ENCODE data around the gene TUFT1. TPM values are rescaled to one million over a fixed set of nuclear protein-coding genes. Genes with fewer than 3 reads are reported as not detected.
A peak's percentile ranks its signal among the peaks of the same experiment; 100 is the strongest.

The TUFT1 gene
- total and polyA plus RNA-seq, 2 of the 8 experiments (the other 6 are each of a cell fraction or from before 2014, with no cell fraction given): 7.3 to 10.4 TPM

DNA sequence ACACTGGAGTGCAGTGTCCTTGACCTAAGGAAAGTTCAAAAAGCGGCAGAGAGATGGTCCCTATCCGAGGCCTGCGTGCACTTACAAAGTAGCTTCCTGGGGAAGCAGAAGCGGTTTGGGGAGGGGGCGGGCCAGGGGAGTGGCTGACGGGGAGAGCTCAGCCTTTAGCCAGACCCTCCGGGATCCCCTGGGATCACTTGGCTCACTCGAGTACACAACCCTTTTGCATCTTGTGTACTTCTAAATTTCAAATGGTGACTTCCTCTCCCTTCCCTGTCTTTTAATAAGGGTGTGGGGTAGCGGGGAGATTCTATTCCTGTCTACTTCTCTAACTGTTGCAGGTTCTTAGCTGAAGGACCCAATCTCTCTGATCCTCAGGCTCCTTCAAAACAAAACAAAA lies 53.6 kb downstream of the TUFT1 start:
- no peak for FAIRE-seq
- peak overlapping the region; percentile 37 to 74 for H3K4me2 ChIP-seq (ENCODE audit: insufficient read depth in 1 of 2, low read depth in 2 of 2, low read length in 2 of 2)
- H2AFZ ChIP-seq (ENCODE audit: low read length): peak overlapping the region; percentile 98
- TF ChIP-seq KDM1A (IDR thresholded peaks at IDR 0.05; ENCODE audit: borderline replicate concordance, low read length) (0 out of 2 replicates have a peak, but pooled peaks have one; percentile 16), SIN3A (conservative IDR thresholded peaks at IDR 0.05 in 1 of 2, IDR thresholded peaks at IDR 0.05 in 1 of 2; ENCODE audit: low read depth in 1 of 2, low read length in 2 of 2) (no peak)
- no peak overlapping the region for H3K56ac ChIP-seq (replicated peaks; ENCODE audit: insufficient read length, low read depth, low read length)
- no peak overlapping the region for H2BK15ac ChIP-seq (ENCODE audit: low read length)
- no peak overlapping the region for H4K91ac ChIP-seq (replicated peaks; ENCODE audit: insufficient read length, low read length)
- no peak overlapping the region for H3K4ac ChIP-seq (replicated peaks; ENCODE audit: insufficient read length, low read depth, low read length)
- H3K14ac ChIP-seq (ENCODE audit: insufficient read length): no peak overlapping the region
- CTCF ChIA-PET (ENCODE audit: partially characterized antibody): interaction anchor here (0.6 to 3.1 kb wide), 43 partner anchors 8 to 907 kb away, joined by 3 to 15 read pairs (median 4); partner anchors contain the start of genes MRPL9, SNX27 and TUFT1
- H3K9ac ChIP-seq (replicated peaks in 1 of 4; ENCODE audit: extremely low read depth in 1 of 4, low read depth in 3 of 4, low read length in 3 of 4): no peak overlapping the region
- H3K79me1 ChIP-seq (ENCODE audit: low read depth, low read length): no peaks in the 10 kb centered on the region
- peaks cover 3% of the 10 kb centered on the region; the same call in 1 of the 2 replicates for H3K23me2 ChIP-seq (ENCODE audit: low read depth, low read length)
- peaks cover 0 to 2% (median 0%) of the 10 kb centered on the region in 4 experiments; a peak in 1 of 7 replicates for H3K4me1 ChIP-seq (replicated peaks in 1 of 4; ENCODE audit: control insufficient read depth in 3 of 4, insufficient read depth in 4 of 4, low read length in 3 of 4)
- no peaks in the 10 kb centered on the region; a peak in 3 of 4 replicates for H3K9me3 ChIP-seq (ENCODE audit: insufficient read depth in 2 of 2, low read depth in 1 of 2, low read length in 1 of 2)
- POLR2A ChIA-PET (ENCODE audit: partially characterized antibody): interaction anchor here (0.7 to 2.0 kb wide), 5 partner anchors 10 to 54 kb away, joined by 3 to 20 read pairs (median 3); partner anchors contain the start of genes SNX27 and TUFT1
- H4K8ac ChIP-seq (ENCODE audit: extremely low read depth, insufficient read depth, low read length): no peak overlapping the region
- no peak overlapping the region for H4K5ac ChIP-seq (ENCODE audit: insufficient read length, low read depth, low read length)
- DNase-seq (ENCODE audit: low read depth in 1 of 2, low spot score in 2 of 2): peak in 1 of 2 experiments; percentile 60
- H3K23ac ChIP-seq (ENCODE audit: insufficient read length): no peak overlapping the region
- H3K36me3 ChIP-seq (ENCODE audit: control insufficient read depth in 2 of 4, insufficient read depth in 4 of 4, low read length in 3 of 4): no peaks in the 10 kb centered on the region
- no peaks in the 10 kb centered on the region for H3K79me2 ChIP-seq (ENCODE audit: control insufficient read depth in 1 of 2, insufficient read depth in 2 of 2, low read length in 2 of 2)
- H2BK120ac ChIP-seq (replicated peaks; ENCODE audit: low read depth, low read length): no peak overlapping the region
- H3K4me3 ChIP-seq (ENCODE audit: extremely low read depth in 1 of 4, insufficient read depth in 2 of 4, low read depth in 3 of 4, low read length in 4 of 4): peak overlapping the region; percentile 26 to 68 (median 44); a peak in 7 of 8 replicates
- H2BK5ac ChIP-seq (ENCODE audit: low read depth, low read length): no peak overlapping the region
- H2BK20ac ChIP-seq (ENCODE audit: low read length): no peak overlapping the region
- H3K27ac ChIP-seq (ENCODE audit: low read depth, low read length): no peak overlapping the region
- H3K18ac ChIP-seq (ENCODE audit: extremely low read depth, low read length): no peak overlapping the region
- no peaks in the 10 kb centered on the region for H4K20me1 ChIP-seq (replicated peaks in 1 of 2; ENCODE audit: control insufficient read depth in 1 of 2, insufficient read depth in 2 of 2, low read length in 2 of 2)
- H3K27me3 ChIP-seq (replicated peaks in 1 of 4; ENCODE audit: control insufficient read depth in 3 of 4, extremely low read depth in 1 of 4, insufficient read depth in 3 of 4, low read length in 3 of 4): no peaks in the 10 kb centered on the region; a peak in 1 of 7 replicates
- no peak overlapping the region for H2AK5ac ChIP-seq (ENCODE audit: low read depth, low read length)
- WGBS, 2 experiments (ENCODE audit: extremely low coverage in 1 of 2, insufficient coverage in 1 of 2, insufficient read length in 1 of 2, insufficient replicate concordance in 2 of 2, low coverage in 1 of 2, low lambda C conversion rate in 2 of 2, missing lambda C conversion rate in 1 of 2): 7% methylated on average over 9 of the region's 9 CpGs; no CpG with 5 or more reads in 1 of the 2 experiments
- H2BK12ac ChIP-seq (ENCODE audit: low read depth, low read length): no peak overlapping the region
